ENCODE data around the gene CAST.
"Not testable (repeated sequence)": the region's sequence is repeated elsewhere in the genome, so short reads cannot be mapped to it uniquely, and the experiment has no call there.

CAST gene

DNA sequence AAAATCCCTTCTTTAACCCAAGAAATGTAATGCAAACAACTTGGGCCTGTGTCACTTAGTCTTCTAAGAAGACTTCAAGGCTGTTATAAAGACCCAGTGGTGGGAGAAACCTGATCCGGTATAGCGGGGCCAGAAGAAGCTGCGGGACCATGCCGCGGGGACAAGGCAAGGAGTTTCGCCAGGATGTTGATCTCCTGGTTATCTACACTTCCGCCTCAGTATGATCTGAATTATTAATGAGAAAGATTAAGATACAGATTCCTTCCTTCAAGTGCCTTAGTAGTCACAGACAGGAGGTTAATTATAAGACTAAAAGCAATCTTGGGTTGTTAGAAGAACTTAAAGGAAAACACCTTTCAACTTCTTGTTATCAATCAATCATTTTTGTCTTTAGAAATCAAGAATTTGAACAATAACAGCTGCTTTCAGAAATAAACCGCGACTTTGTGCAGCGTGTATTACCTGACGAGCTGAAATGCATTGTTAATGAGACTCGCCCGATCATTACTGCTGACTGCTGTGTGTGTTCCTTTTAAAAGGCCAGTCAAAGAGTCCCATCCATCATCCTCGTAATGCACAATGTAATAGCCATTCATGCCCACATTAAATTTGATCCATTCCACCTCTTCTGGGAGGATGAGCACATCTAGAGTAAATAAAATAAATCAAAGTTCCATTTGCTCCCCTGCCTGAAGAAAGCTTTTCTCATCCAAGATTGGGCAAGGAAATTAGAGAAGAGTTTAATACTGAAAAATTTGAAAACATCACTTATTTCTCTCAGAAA lies 123.3 kb downstream of the CAST start:
- DNase-seq, result no peak

DNA sequence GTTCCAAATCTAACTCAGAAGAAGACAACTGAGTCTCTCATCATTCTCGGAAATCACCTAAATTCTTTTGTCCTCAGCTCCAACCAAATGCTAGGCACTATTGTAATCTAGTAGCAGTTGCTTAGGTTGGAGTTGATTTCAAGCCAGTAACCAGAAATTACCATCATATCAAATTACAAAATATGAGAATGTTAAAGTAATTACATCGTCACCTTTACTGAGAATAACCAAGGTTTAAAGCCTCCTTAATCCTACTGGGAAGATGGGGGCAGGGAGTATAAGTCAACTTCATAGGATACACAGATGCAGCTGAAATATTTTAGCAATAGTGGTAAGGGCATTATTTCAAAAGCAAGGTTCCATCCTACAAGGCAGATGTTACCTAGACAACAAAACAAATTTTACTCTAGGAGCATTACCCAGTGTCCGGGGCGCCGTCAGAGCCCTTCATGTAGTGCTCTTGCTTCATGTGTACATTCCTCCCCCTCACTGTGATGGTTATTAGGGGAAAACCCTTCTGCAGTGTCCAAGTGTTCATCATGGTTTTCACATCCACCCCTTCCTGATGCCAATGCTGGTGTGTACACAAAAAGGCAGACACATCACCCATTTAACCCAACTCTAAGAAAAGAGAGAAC lies 126.1 kb downstream of the CAST start:
- DNase-seq, result no peak

DNA sequence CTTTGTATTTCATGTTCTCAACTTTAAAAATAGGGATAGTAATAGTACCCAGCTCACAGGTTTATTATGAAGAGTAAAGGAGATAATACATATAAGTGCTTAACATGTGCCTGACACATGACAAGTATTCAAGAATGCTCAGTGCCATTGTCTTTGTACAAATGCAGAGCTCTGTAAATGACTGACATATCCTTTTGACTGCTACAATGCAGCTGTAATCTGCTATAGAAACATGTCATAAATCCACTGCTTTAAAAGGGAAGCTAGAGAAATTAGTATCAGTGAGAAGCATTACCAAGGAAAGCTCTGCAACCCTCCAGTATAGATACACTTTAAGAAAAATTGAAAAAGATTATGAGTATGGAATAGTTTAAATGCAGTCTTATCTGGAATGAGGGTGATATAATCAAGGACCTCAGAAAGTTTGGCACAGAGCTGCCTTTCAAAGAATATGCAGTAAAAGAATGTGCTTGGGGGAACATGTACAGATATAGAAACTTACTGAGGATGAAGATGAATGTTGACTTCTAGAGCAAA lies 127.7 kb downstream of the CAST start:
- no peak for DNase-seq

DNA sequence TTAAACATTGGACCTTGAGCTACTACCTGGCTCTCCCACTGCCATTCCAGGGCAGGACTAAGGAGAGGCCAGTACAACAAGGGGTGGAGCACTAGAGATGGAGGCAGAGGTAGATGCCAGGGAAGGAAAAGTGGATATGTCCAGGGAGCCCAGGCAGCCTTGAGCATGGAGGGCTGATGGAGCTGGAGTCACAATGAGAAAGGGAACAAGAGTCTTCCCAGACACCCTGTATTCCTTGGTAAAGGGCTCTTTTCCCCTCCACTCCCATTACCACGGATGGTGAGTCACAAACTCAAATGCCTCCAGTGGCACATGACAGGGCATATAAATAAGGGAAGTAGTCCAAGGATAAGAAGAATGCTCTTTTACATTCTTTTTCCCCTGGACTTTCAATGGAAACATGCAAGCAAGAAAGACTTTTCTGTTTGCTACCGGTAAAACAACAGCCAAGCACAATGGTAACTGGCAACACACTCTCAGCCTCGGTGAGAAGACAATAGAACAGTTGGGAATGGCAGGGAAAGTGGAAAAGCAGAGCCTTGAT lies 128.9 kb downstream of the CAST start:
- no peak for DNase-seq

DNA sequence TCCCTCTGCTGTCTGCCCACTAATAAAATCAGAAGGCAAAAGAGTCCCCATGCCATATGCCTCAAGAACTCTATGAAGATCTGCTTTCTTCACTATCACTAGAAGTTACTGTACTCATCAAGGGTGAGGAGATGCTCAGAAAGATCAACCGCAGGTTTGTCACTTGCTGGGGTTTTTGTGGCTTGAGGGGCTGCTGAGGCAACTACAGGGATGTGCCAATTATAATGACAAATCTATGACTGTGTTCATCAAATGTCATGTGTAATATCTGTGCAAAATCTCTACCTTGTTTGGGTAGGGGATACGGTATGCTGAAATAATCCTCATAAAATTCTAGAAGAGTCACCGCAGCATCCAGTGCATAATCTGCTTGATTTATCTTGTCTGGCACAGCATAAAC lies 132.6 kb downstream of the CAST start:
- DNase-seq, result peak; percentile 21

DNA sequence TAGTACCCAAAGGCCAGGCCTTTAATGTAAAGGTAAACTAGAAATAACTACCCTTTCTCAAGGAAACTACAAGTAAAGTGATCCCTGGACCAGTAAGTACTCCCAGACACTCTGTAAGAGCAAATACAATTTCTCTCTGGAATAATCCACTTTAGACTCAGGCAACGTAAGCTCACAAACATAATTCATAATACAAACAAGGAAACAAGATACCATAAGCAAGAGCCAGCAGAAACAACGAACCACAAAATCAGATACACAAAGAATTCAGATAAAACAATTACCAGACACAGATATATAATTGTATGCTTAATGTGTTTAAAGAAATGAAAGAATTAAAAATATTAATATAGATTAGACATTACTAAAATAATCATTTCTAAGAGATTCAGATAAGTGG lies 133.4 kb downstream of the CAST start:
- DNase-seq, result no peak

DNA sequence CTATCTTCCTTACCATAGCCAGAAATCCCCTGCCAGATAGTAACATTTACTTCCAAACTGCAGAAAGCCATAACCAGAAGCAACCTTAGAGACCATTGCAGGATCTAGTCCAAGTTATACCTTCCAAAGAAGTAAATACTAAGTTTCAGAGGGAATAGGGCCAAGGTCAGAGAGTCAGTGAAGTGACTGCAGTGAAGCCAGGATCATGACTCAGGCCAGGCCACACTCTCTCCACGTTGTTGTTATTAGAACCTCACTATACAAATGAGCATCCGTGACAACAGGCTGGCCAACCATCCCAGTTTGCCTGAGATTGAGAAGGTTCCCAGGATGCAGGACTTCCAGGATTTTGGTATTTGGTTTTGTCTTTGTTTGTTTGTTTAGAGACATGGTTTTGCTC lies 134.3 kb downstream of the CAST start:
- no peak for DNase-seq

DNA sequence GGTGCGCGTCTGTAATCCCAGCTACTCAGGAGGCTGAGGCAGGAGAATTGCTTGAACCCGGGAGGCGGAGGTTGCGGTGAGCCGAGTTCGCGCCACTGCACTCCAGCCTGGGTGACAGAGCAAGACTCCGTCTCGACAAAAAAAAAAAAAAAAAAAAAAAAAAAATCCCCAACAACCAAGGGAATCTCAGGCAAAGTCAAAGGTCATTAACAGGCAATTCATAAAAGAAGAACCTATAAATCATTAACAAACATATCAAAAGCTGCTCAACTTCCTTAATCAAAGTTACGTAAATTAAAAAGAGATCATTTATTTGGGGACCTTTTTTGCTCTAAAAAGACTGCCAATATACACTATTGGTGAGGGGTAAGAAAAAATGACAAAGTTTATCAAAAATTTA lies 139.5 kb downstream of the CAST start:
- not testable (repeated sequence) for DNase-seq

DNA sequence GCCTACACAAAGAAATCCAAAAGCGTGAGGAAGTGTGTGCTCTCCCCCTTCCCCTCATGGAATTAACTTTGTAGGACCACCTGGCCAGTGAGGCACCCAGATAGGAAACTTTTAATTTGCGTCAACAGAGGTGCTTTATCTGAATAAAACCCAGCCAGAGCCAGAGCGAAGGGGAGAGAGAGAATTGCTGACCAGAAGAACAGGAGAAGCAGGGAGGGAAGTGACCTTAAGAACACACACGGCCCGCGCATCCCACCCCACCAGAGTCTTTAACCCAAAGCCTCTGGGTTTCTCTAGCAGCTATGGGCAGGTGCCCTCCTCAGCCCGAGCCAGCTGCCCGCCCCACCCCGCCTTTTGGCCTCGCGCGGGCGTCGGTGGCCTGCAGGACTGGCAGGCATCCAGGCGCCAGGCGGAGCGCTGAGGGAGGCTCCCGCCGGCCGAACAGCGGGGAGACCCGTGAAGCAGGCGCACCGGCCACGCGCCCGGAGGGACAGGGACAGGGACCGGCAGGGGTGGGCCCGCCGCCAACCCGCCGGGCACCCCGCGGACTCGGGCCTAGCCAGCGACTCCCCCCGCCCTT lies 145.0 kb downstream of the CAST start:
- no peak for DNase-seq

DNA sequence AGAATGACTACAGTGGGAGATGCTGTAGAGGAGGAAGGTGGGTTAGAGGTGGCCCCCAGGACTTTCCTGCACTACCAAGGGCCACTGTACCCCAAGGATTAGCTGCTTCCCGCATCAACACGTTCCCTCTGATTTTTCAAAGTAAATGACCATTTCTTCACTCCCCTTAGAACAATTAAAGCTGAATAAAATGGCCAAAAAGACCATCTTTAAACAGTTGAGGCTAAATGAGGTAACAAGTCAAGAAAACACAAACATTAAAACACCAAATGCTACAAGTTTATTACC lies 146.3 kb downstream of the CAST start:
- no peak for DNase-seq

DNA sequence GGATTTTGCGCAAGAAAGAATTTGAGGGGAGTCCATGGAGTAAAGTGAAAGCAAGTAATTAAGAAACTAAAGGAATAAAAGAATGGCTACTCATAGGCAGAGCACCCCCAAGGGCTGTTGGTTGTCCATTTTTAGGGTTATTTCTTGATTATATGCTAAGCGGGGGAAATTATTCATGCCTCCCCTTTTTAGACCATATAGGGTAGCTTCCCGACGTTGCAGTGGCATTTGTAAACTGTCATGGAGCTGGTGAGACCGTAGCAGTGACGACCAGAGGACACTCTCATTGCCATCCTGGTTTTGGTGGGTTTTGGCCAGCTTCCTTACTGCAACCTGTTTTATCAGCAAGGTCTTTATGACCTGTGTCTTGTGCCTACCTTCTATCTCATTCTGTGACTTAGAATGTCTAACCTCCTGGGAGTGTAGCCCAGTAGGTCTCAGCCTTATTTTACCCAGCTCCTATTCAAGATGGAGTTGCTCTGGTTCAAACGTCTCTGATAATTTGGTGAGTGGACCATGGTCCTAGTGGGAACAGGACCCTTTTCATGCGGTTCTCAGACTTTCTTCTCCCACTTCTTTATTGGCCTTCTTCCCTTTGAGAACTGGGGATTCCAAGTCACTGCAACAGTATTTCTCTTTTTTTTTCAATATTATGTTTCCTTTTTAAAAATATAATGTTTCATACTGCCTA lies 146.8 kb downstream of the CAST start:
- no peak for DNase-seq

DNA sequence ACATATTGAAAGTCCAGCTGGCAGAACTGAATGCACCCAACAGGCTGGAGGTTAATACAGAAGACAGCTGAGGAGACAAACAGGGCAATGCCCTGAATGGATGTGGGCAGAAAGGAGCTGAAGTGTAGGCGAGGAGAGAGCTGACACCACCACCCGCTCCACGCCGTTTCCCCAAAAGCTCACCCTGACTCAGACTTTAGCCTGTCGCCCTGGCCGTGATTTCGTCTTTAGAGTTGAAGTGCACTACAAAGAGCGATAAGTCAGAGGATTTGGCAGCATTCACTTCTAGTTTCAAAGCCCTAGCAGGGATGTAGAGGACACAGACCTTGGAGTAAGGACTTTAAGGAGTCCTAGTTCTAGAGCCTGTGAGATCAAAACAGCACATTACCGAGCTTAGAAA lies 147.7 kb downstream of the CAST start:
- peak; percentile 28 for DNase-seq

DNA sequence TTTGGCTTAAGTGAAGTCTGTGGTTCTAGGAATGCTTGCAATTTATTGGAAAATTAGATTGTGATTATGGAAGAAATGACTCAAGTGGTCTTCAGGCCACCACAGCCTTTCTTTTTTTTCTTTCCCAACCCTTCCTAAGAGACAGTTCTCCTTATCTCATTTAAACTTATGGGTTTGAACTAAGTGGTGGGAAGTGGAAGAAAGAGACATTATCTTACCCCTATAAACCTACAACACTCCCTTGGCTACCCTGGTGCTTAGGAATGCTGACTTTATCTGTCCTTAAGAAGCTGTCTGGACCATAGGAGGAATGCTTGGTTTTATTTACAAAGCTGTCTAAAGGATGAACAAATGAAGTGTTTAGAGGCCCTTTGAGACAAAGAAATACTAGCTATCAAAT lies 150.7 kb downstream of the CAST start:
- no peak for DNase-seq

DNA sequence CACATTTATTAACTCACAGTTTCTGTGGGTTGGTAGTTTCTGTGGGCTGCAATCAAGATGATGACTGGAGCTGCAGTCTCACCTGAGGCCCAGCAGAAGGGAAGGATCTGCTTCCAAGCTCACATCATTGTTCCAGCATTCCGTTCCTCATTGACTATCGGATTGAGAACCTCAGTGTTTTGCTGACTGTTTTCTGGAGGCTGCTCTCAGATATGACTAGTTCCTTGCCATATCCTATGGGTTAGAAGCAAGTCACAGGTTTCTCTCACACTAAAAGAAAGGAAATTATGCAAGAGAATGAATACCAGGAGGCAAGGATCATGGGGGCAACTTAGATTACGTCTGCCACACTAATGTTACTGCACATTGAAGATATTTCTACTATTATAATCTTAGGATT lies 151.9 kb downstream of the CAST start:
- DNase-seq, result no peak

DNA sequence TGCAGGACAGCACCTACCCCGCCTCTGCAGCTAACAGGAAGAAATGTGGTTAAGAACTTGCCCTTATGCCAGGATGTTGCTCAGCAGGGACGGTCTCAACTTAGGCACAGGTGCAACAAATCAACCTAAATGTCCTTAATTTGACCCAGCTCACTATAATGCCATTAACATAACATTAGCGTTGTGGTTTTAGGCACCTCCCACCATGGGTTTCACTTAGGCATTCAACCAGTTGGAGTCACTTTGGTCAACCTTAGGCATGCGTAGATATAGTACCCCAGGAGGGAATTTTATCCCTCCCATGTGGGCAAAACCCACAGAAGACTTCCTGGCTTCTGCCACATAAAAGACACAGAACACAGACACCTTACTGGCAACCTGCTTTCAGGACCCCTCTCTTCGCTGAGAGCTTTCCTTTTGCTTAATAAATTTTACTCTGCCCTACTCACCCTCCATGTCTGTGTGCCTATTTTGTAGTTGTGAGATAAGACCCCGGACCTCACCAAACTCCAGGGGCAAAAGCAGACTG lies 154.3 kb downstream of the CAST start:
- peak; percentile 37 for DNase-seq

DNA sequence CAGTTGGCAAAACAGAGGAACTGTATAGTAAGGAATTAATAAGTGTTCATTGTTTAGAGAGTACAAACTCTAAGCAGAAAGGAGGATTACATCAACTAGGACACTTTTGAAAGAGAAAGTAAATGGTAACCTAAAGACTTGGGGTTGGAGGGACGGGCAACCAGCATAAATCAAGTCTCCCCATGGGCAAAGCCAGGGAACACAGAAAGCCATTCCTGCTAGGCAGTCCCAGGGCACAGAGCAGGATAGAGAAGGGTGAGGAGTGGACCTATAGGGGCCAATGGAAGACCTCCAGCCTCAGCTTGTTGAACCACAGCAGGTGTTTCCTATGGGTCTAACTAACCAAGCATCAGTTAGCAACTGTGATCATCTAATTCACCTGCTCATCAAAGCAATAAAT lies 154.8 kb downstream of the CAST start:
- no peak for DNase-seq

DNA sequence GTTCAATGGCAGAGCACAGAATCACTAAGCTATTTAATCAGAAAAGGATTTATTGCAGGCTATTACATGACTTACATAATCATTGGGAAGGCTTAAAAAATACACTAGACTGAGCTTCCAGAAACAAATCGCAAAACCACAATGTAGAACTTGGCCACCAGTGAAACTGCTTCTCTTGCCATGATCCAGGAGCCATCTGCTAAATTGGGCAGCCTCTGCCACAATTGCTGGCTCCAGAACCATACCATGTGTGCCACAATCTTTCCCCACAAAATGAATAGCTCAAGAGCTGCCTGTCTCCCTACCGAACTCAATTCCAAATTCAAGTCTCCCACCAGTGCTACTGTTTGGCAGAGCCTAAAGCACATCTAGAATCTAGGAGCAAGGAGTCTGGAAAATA lies 155.3 kb downstream of the CAST start:
- DNase-seq, result no peak

DNA sequence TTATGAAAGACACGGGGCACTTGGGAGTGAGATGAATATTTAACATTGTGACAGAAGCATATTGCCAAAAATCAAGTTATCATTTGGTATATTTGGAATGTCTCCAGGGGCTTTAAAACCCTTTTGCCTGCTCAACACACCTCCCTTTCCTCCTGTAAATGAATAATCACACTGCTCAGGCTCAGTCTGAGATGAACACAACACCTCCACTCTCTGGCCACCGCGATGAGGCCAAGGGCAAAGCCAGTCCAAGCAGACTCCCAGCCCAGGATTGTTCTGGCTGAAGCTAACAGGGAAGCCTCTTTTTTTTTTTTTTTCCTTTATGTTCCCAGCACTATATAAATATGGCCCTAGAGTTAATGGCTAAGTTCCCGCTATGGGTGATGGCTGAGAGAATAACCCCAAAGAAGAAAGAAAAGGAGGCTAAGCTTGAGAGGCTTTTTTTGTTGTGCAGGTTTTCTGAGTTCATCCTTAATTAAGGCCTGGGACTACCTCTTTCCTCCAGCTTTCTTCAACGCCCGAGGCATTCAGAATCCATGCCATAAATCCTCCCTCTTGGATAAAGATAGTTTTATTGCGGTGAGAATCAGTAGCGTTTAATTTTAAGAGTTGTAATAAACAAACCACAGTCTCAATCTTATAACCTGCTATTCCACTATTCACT lies 156.1 kb downstream of the CAST start:
- DNase-seq, result no peak

DNA sequence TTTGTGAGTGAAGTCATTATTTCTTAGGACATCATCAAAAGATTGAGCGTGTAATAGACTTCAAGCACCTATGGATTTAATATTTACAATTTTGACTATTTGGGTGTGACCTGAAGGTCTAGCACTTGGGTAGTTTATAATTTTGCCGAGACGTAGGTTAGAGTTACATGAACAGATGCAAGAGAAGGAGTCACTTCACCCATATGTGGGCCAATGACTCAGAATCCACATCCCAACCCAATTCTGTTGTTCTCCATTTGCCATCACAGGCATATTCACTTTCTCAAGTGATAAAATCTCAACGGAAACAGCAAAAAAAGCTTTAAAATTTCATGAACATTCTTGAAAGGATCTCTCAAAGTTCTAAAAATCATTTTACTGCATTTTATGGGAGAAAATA lies 157.6 kb downstream of the CAST start:
- DNase-seq, result no peak

DNA sequence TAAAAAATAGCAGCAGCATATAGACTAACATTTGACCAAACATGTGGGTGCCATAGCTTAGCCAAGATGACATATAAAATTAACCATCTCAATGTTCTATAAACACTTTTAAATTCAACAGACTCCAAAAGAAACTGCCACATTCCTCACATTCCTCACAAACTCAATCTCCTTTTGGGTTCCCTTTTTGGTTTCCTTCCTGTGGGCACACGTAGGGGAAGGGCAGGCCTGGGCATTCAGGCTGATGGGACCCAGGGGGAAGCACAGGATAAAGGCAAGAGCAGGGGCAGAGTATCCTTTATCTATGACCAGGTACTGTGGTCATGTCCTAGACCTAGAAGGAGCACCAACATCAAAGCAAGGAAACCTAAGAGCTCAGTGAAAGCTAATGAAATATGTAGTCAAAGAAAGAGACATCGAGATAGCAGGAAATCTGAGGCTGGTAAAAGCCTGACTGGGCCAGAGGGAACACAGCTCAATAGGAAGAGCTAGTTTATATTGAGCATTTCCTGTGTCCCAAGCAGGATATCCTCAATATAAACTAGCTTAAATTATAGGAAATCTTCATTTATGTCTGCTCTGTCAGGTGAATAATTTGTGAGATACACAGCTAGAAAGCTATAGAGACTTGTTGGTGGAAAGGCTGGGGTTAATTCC lies 159.2 kb downstream of the CAST start:
- no peak for DNase-seq

DNA sequence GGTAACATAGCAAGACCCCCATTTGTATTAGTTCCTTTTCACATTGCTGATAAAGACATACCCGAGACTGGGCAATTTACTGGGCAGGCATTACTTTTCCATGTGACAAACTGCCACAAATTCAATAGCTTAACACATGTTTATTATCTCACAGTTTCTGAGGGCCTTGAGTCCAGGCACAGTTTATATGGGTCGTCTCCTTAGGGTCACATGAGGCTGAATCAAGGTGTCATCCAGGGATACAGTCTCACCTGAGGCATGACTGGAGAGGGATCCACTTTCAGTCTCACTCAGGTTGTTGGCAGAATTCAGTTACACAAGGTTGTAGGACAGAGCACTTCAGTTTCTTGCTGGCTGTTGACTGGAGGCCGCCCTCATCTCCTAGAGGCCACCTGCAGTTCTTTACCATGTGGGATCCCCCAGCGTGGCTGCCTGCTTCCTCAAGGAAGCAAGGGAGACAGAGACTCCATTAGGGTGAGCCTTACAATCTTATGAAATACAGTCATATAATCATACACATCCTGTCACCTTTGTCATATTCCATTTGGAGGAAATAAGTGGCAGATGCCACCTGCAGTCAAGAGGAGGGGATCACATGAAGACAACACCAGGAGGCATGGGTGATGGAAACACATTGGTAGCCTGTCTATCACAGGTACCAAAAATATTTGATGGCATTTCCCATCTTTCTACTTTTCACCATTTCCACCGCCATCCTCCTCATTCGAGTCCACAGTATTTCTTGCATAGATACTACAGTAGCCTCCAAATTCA lies 160.7 kb downstream of the CAST start:
- no peak for DNase-seq
